ENCODE data around the gene PES1.
"Not testable (repeated sequence)": the region's sequence is repeated elsewhere in the genome, so short reads cannot be mapped to it uniquely, and the experiment has no call there.

The PES1 gene

GRCh38 chr22:30572210-30572609, 19.5 kb downstream of the PES1 start:
- H3F3A ChIP-seq (ENCODE audit: low read depth), result no peaks in the 10 kb centered on the region
- peaks cover 12% of the 10 kb centered on the region; the same call in 1 of the 2 replicates for H3K36me3 ChIP-seq (ENCODE audit: insufficient read depth, low read length)
- no peak overlapping the region for H3K9ac ChIP-seq (ENCODE audit: low read depth, low read length, poor library complexity, severe bottlenecking)
- no peaks in the 10 kb centered on the region for H3K79me2 ChIP-seq (ENCODE audit: insufficient read depth, low read length)
- no peaks in the 10 kb centered on the region for H3K9me2 ChIP-seq (replicated peaks; ENCODE audit: low read depth, low read length)
- H3K27me3 ChIP-seq (ENCODE audit: insufficient read depth, low read length, poor library complexity, severe bottlenecking), result no peaks in the 10 kb centered on the region
- H3K4me1 ChIP-seq (ENCODE audit: insufficient read depth, low read length, poor library complexity, severe bottlenecking), result no peaks in the 10 kb centered on the region
- no peaks in the 10 kb centered on the region for H4K20me1 ChIP-seq (ENCODE audit: insufficient read depth, low read length, poor library complexity, severe bottlenecking)
- TF ChIP-seq CTCF (conservative IDR thresholded peaks at IDR 0.05; ENCODE audit: low read length) (no peak), EZH2phosphoT487 (IDR thresholded peaks at IDR 0.05; ENCODE audit: borderline replicate concordance) (no peak)
- H2AFZ ChIP-seq (ENCODE audit: low read length), result no peak overlapping the region
- no peaks in the 10 kb centered on the region for H3K9me3 ChIP-seq (ENCODE audit: insufficient read depth, low read depth, low read length)
- no peak overlapping the region for H3K4me3 ChIP-seq (ENCODE audit: low read length, poor library complexity, severe bottlenecking)
- no peak overlapping the region for H3K4me2 ChIP-seq (ENCODE audit: low read depth, low read length, poor library complexity, severe bottlenecking)

GRCh38 chr22:30569674-30570202, 22.0 kb downstream of the PES1 start:
- H3K9me2 ChIP-seq (replicated peaks; ENCODE audit: low read depth, low read length), result no peaks in the 10 kb centered on the region
- H3K9me3 ChIP-seq (ENCODE audit: insufficient read depth, low read depth, low read length), result no peaks in the 10 kb centered on the region
- no peak overlapping the region for H3K4me3 ChIP-seq (ENCODE audit: low read length, poor library complexity, severe bottlenecking)
- H3K4me1 ChIP-seq (ENCODE audit: insufficient read depth, low read length, poor library complexity, severe bottlenecking), result no peaks in the 10 kb centered on the region
- no peaks in the 10 kb centered on the region for H3F3A ChIP-seq (ENCODE audit: low read depth)
- H2AFZ ChIP-seq (ENCODE audit: low read length), result no peak overlapping the region
- no peak for TF ChIP-seq EZH2phosphoT487 (IDR thresholded peaks at IDR 0.05; ENCODE audit: borderline replicate concordance)
- no peak for TF ChIP-seq CTCF (conservative IDR thresholded peaks at IDR 0.05; ENCODE audit: low read length)
- no peaks in the 10 kb centered on the region for H3K36me3 ChIP-seq (ENCODE audit: insufficient read depth, low read length)
- no peaks in the 10 kb centered on the region for H3K27me3 ChIP-seq (ENCODE audit: insufficient read depth, low read length, poor library complexity, severe bottlenecking)
- no peaks in the 10 kb centered on the region for H4K20me1 ChIP-seq (ENCODE audit: insufficient read depth, low read length, poor library complexity, severe bottlenecking)
- no peaks in the 10 kb centered on the region for H3K79me2 ChIP-seq (ENCODE audit: insufficient read depth, low read length)
- no peak overlapping the region for H3K9ac ChIP-seq (ENCODE audit: low read depth, low read length, poor library complexity, severe bottlenecking)
- H3K4me2 ChIP-seq (ENCODE audit: low read depth, low read length, poor library complexity, severe bottlenecking), result no peak overlapping the region

GRCh38 chr22:30568137-30568805, 23.4 kb downstream of the PES1 start:
- H2AFZ ChIP-seq (ENCODE audit: low read length), result no peak overlapping the region
- H3K4me2 ChIP-seq (ENCODE audit: low read depth, low read length, poor library complexity, severe bottlenecking), result no peak overlapping the region
- H3K79me2 ChIP-seq (ENCODE audit: insufficient read depth, low read length), result no peaks in the 10 kb centered on the region
- no peaks in the 10 kb centered on the region for H3K4me1 ChIP-seq (ENCODE audit: insufficient read depth, low read length, poor library complexity, severe bottlenecking)
- no peaks in the 10 kb centered on the region for H4K20me1 ChIP-seq (ENCODE audit: insufficient read depth, low read length, poor library complexity, severe bottlenecking)
- H3K4me3 ChIP-seq (ENCODE audit: low read length, poor library complexity, severe bottlenecking), result no peak overlapping the region
- no peak for TF ChIP-seq EZH2phosphoT487 (IDR thresholded peaks at IDR 0.05; ENCODE audit: borderline replicate concordance)
- TF ChIP-seq CTCF (conservative IDR thresholded peaks at IDR 0.05; ENCODE audit: low read length), result no peak
- no peaks in the 10 kb centered on the region for H3K27me3 ChIP-seq (ENCODE audit: insufficient read depth, low read length, poor library complexity, severe bottlenecking)
- H3F3A ChIP-seq (ENCODE audit: low read depth), result no peaks in the 10 kb centered on the region
- H3K9ac ChIP-seq (ENCODE audit: low read depth, low read length, poor library complexity, severe bottlenecking), result no peak overlapping the region
- H3K9me3 ChIP-seq (ENCODE audit: insufficient read depth, low read depth, low read length), result no peaks in the 10 kb centered on the region
- H3K36me3 ChIP-seq (ENCODE audit: insufficient read depth, low read length), result no peaks in the 10 kb centered on the region
- H3K9me2 ChIP-seq (replicated peaks; ENCODE audit: low read depth, low read length), result no peaks in the 10 kb centered on the region

- H4K20me1 ChIP-seq (ENCODE audit: insufficient read depth, low read length, poor library complexity, severe bottlenecking); H3K27me3 ChIP-seq (ENCODE audit: insufficient read depth, low read length, poor library complexity, severe bottlenecking); H3K36me3 ChIP-seq (ENCODE audit: insufficient read depth, low read length); H3K9ac ChIP-seq (ENCODE audit: low read depth, low read length, poor library complexity, severe bottlenecking); H3K9me3 ChIP-seq (ENCODE audit: insufficient read depth, low read depth, low read length); H3K79me2 ChIP-seq (ENCODE audit: insufficient read depth, low read length); H3F3A ChIP-seq (ENCODE audit: low read depth); H3K9me2 ChIP-seq (replicated peaks; ENCODE audit: low read depth, low read length); H2AFZ ChIP-seq (ENCODE audit: low read length); H3K4me3 ChIP-seq (ENCODE audit: low read length, poor library complexity, severe bottlenecking); H3K4me2 ChIP-seq (ENCODE audit: low read depth, low read length, poor library complexity, severe bottlenecking); H3K4me1 ChIP-seq (ENCODE audit: insufficient read depth, low read length, poor library complexity, severe bottlenecking): not testable (repeated sequence)
Observed at GRCh38 chr22:30567277-30567676, 24.4 kb downstream of the PES1 start.
